Thoracic aorta (tissue), 2 donors: Measurements from ENCODE around the gene WIPF3. TPM values are rescaled to one million over a fixed set of nuclear protein-coding genes. Genes with fewer than 3 reads are reported as not detected.

Experiments
- ATAC-seq: fragments of 150-250 bp; one replicate; pipeline ENCODE4 v1.8.0; 2017; ENCODE audit warnings: low read depth; ENCODE audit not compliant: insufficient number of reproducible peaks, low FRiP score
- DNase-seq: peaks from one replicate; pipeline ENCODE4 v3.0.0-alpha.2; 2020; ENCODE audit warnings: low spot score
- H3K27ac ChIP-seq, 2 donors: fragments of 200-600 bp; sonication (generic); 1 replicate in 1 of 2; 2 replicates in 1 of 2; pipeline ENCODE4 v1.5.1; 2016; ENCODE audit warnings: mild to moderate bottlenecking in 2 of 2, moderate library complexity in 2 of 2
- H3K27me3 ChIP-seq: fragments of 200-600 bp; sonication (generic); replicated peaks from 2 replicates; pipeline ENCODE4 v1.6.0; 2016; ENCODE audit warnings: mild to moderate bottlenecking; ENCODE audit not compliant: insufficient read depth
- H3K36me3 ChIP-seq: fragments of 200-600 bp; sonication (generic); one replicate; pipeline ENCODE4 v1.5.1; 2016
- H3K4me1 ChIP-seq, 2 donors: fragments of 200-600 bp; sonication (generic); 1 replicate in 1 of 2; 2 replicates in 1 of 2; pipeline versions ENCODE4 v1.5.1 to v1.6.0; 2016; ENCODE audit warnings: low read depth in 2 of 2, mild to moderate bottlenecking in 1 of 2; ENCODE audit not compliant: control insufficient read depth in 1 of 2
- H3K4me3 ChIP-seq: fragments of 200-600 bp; sonication (generic); 2 replicates; pipeline ENCODE4 v1.5.1; 2016; ENCODE audit warnings: mild to moderate bottlenecking
- H3K9me3 ChIP-seq: fragments of 200-600 bp; sonication (generic); 2 replicates; pipeline ENCODE4 v1.5.1; 2016
- CTCF ChIP-seq: fragments of 200-600 bp; sonication (generic); IDR thresholded peaks from one replicate; pipeline ENCODE4 v1.5.1; 2019; ENCODE audit warnings: antibody characterized with exemption
- total RNA-seq, 2 donors: library from RNA; depleted of rRNA; stranded (reverse); fragments of >200 nt; gene quantifications; one replicate each; pipeline versions ENCODE4 v1.1.0 to v1.2.3, GENCODE V29; 2016

Gene WIPF3
- total RNA-seq, 2 donors from 2014 or later = 2.4 to 3.7 TPM

- H3K27me3 ChIP-seq = no peaks in the 10 kb centered on the region
- DNase-seq (no peak), ATAC-seq (no peak)
- TF ChIP-seq CTCF = no peak
- H3K27ac ChIP-seq = no peak overlapping the region
- no peak overlapping the region for H3K4me3 ChIP-seq
- peaks cover 0 to 5% of the 10 kb centered on the region in 2 donors for H3K4me1 ChIP-seq
- H3K36me3 ChIP-seq = no peaks in the 10 kb centered on the region
- no peaks in the 10 kb centered on the region for H3K9me3 ChIP-seq
Observed at GRCh38 chr7:29859524-29860185, 53.3 kb downstream of the WIPF3 start.

- Histone ChIP-seq H3K27ac (no peak overlapping the region), H3K27me3 (no peaks in the 10 kb centered on the region), H3K36me3 (no peaks in the 10 kb centered on the region), H3K4me3 (no peak overlapping the region), H3K4me1 (peaks cover 0 to 11% of the 10 kb centered on the region in 2 donors), H3K9me3 (no peaks in the 10 kb centered on the region)
- no peak for ATAC-seq
- no peak for DNase-seq
- no peak for TF ChIP-seq CTCF
Observed at GRCh38 chr7:29860186-29860585, 53.9 kb downstream of the WIPF3 start.

- DNase-seq (no peak), ATAC-seq (no peak)
- no peak for TF ChIP-seq CTCF
- no peaks in the 10 kb centered on the region for H3K36me3 ChIP-seq
- H3K9me3 ChIP-seq = no peaks in the 10 kb centered on the region
- H3K4me3 ChIP-seq = no peak overlapping the region
- no peak overlapping the region for H3K27ac ChIP-seq
- peaks cover 9 to 28% of the 10 kb centered on the region in 2 donors for H3K4me1 ChIP-seq
- no peaks in the 10 kb centered on the region for H3K27me3 ChIP-seq
Observed at GRCh38 chr7:29861884-29862283, 55.6 kb downstream of the WIPF3 start.

- Histone ChIP-seq H3K27me3 (no peaks in the 10 kb centered on the region), H3K4me3 (no peak overlapping the region), H3K36me3 (no peaks in the 10 kb centered on the region), H3K9me3 (no peaks in the 10 kb centered on the region), H3K27ac (no peak overlapping the region), H3K4me1 (peaks cover 9 to 26% of the 10 kb centered on the region in 2 donors)
- no peak for DNase-seq
- TF ChIP-seq CTCF = no peak
- no peak for ATAC-seq
Observed at GRCh38 chr7:29864656-29865055, 58.3 kb downstream of the WIPF3 start.

- no peaks in the 10 kb centered on the region for H3K27me3 ChIP-seq
- no peaks in the 10 kb centered on the region for H3K9me3 ChIP-seq
- H3K36me3 ChIP-seq = no peaks in the 10 kb centered on the region
- no peak overlapping the region for H3K4me3 ChIP-seq
- peak overlapping the region in 1 of 2 donors; percentile 24 for H3K27ac ChIP-seq
- DNase-seq = no peak
- no peak for ATAC-seq
- H3K4me1 ChIP-seq = peaks cover 9 to 26% of the 10 kb centered on the region in 2 donors
- TF ChIP-seq CTCF = no peak
Observed at GRCh38 chr7:29865526-29865925, 59.2 kb downstream of the WIPF3 start.
